HG02840 (cell line): Measurements from ENCODE around the gene ZNF524.

Experiments used
- ATAC-seq: cut with Tn5 transposase; IDR thresholded peaks from one replicate; pipeline ENCODE4 v1.9.1; 2021; ENCODE audit warnings: mild to moderate bottlenecking, moderate library complexity, moderate number of reproducible peaks; ENCODE audit not compliant: unreplicated experiment, low FRiP score

Gene ZNF524

GRCh38 chr19:55617426-55617825, 17.3 kb downstream of the ZNF524 start:
- ATAC-seq, result no peak

GRCh38 chr19:55618426-55618825, 18.3 kb downstream of the ZNF524 start:
- no peak for ATAC-seq

GRCh38 chr19:55619286-55619685, 19.2 kb downstream of the ZNF524 start:
- ATAC-seq, result no peak

- no peak for ATAC-seq
Observed at GRCh38 chr19:55620410-55621204, 20.5 kb downstream of the ZNF524 start.

- ATAC-seq, result no peak
Observed at GRCh38 chr19:55621205-55621672, 21.2 kb downstream of the ZNF524 start.

GRCh38 chr19:55621673-55622231, 21.7 kb downstream of the ZNF524 start:
- no peak for ATAC-seq

GRCh38 chr19:55622242-55622969, 22.3 kb downstream of the ZNF524 start:
- ATAC-seq, result no peak

GRCh38 chr19:55623130-55623529, 23.0 kb downstream of the ZNF524 start:
- no peak for ATAC-seq

- ATAC-seq, result no peak
Observed at GRCh38 chr19:55623561-55623960, 23.5 kb downstream of the ZNF524 start.

GRCh38 chr19:55624109-55625003, 24.3 kb downstream of the ZNF524 start, which contains the start of gene ZNF784:
ZNF784 (minus strand) TSS chr19:55624566; CDS start chr19:55624561, 5 bp downstream.
- peak; percentile 49 for ATAC-seq

GRCh38 chr19:55625004-55625326, 24.9 kb downstream of the ZNF524 start:
- peak; percentile 7 for ATAC-seq

- no peak for ATAC-seq
Observed at GRCh38 chr19:55626350-55626749, 26.3 kb downstream of the ZNF524 start.

- no peak for ATAC-seq
Observed at GRCh38 chr19:55632463-55632834, 32.4 kb downstream of the ZNF524 start.

- ATAC-seq, result no peak
Observed at GRCh38 chr19:55633861-55634260, 33.8 kb downstream of the ZNF524 start.

GRCh38 chr19:55635334-55635717, 35.2 kb downstream of the ZNF524 start:
- no peak for ATAC-seq

- no peak for ATAC-seq
Observed at GRCh38 chr19:55635856-55636440, 35.9 kb downstream of the ZNF524 start.

GRCh38 chr19:55636723-55637122, 36.6 kb downstream of the ZNF524 start:
- no peak for ATAC-seq

GRCh38 chr19:55637534-55637933, 37.4 kb downstream of the ZNF524 start:
- ATAC-seq, result no peak

GRCh38 chr19:55638864-55639359, 38.8 kb downstream of the ZNF524 start:
- ATAC-seq, result no peak

GRCh38 chr19:55640043-55640576, 40.0 kb downstream of the ZNF524 start:
- ATAC-seq, result no peak
